EH (cell line): ENCODE data around the gene C3orf49.

ENCODE experiments used
- DNase-seq: peaks from one replicate; pipeline ENCODE4 v3.0.0-alpha.2; 2015; ENCODE audit warnings: low read depth

The C3orf49 gene, protein sequence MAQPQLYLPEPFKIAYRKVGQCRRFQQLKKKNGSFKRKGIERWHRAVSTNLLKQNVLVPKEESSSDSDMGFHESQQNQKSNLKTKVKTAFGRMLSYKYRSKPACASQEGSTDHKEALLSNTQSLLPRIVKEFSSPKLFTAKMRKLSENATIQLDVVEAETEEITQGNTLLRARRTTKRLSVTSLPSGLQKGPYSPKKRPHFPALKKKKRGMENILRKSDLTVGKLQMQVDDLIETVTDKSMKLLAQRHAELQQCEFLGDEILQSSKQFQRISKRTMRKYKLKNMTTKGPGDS

DNA sequence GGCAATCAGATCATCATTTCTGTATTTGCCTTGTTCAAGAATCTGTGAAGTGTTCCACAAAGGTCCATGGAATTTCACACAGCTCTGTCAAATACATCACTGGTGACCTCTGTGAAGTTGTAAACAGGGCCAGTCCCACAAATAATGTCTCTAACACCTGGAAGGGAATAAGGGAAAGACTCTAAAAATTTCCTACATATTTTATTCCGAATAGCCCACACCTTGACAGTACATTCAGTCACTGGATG lies at the start of gene C3orf49:
C3orf49 (plus strand) TSS at position 149 of the 248 bp plus-strand sequence. CDS start 173 bp downstream, outside the sequence.
- no peak for DNase-seq

DNA sequence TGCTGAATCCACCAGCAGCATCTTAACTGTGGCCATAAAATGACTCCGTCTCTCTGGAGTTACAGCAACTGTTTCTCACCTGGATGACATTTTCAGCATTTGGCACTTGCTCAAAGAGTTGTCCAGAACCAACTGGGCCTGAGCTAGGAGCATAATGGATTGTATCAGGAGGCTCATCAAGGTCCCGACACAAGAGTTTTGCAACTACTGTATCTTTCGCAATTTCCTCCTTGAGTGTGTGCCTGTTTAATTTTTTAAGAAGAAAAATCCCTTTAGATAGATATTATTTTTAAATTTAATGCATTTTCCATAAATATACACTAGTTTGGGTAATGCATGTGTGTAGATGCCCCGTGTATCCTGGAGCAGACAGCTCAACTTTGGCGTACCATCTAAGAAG lies 44.3 kb upstream of the C3orf49 start:
- no peak for DNase-seq

DNA sequence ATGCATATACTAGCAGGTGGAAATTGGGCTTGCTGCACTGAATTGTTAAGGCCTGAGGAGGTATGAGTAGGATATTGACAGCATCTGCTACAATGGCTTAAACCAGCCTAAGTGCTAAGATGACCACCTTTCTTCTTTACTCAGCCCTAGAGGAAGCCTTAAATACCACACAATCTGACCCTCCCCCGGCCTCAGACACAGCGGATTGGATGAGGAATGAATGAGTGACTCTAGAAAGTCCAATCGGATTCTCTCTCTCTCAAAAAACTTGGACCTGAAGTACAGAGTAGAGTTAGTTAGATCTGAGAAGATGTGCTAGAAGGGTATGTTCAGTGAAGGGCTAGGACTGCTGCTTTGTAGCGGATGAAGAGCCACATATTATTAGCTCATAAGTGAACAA lies 39.9 kb upstream of the C3orf49 start:
- DNase-seq = no peak

GRCh38 chr3:63791974-63792373 lies 27.1 kb upstream of the C3orf49 start:
- DNase-seq = peak; percentile 61

- DNase-seq = no peak
Measured at GRCh38 chr3:63795438-63795837, 23.7 kb upstream of the C3orf49 start.

DNA sequence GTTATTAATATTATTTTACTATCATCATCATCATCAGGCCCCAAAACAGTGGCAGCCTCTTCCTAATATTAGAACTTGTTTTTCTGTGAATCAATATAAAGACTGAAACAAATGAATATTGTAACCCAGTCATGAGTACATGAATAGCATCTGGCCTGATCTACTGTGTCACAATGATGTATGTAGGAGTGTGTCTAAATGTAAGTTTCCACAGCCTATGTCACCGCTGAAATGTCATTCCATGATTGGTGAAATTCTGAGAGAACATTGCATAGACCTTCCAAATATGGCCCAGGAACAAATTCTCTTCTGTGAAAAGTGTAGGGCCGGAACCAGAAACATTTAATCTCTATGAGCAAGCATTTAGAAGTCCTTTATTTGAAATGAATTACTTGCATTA lies 20.6 kb upstream of the C3orf49 start:
- DNase-seq = no peak

GRCh38 chr3:63798949-63799348 lies 20.1 kb upstream of the C3orf49 start:
- DNase-seq = no peak

DNA sequence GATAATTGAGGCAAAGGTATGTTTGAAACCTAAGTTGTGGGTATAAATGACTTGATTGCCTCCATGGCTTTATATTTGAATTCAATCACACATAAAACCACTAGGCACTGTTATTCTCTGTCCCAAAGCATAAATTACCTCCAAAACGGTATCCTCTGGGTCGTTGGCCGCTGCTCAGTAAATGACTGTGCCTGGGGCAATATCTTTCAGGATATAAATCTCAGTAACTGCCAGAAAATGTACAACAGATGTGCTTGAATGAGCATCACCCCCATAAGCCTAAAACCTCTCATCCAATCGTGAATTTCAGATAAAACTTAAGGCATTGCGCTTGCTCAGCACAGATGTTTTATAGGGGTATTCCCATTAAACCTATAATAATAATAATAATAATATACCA lies 19.0 kb upstream of the C3orf49 start:
- peak; percentile 11 for DNase-seq

DNA sequence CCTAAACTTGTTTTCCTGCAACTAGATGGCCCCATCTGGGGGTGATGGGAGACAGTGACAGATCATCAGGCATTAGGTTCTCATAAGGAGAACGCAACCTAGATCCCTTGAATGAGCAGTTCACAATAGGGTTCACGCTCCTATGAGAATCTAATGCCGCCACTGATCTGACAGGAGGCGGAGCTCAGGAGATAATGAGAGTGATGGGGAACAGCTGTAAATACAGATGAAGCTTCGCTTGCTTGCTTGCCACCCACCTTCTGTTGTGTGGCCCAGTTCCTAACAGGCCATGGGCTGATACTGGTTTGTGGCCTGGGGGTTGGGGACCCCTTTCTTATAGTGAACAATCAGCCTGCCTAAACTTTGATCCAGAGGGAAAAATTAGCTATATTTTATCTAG lies 15.2 kb upstream of the C3orf49 start:
- no peak for DNase-seq

GRCh38 chr3:63807961-63808565 lies 11.0 kb upstream of the C3orf49 start:
- DNase-seq = no peak

GRCh38 chr3:63808633-63809032 lies 10.5 kb upstream of the C3orf49 start:
- DNase-seq = no peak

DNA sequence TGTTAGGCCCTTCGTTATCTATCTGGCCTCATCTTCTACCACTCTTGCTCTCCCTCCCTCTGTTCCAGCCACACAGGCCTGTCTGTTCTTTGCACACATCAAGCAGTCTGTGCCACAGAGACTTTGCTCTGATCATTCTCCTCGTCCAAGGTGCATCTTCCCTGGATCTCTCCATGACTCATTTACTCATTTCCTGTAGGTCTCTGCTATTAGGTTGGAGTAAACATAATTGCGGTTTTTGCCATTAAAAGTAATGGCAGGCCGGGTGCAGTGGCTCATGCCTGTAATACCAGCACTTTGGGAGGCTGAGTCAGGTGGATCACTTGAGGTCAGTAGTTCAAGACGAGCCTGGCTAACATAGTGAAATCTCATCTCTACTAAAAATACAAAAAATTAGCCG lies 9.5 kb upstream of the C3orf49 start:
- DNase-seq = peak; percentile 87

DNA sequence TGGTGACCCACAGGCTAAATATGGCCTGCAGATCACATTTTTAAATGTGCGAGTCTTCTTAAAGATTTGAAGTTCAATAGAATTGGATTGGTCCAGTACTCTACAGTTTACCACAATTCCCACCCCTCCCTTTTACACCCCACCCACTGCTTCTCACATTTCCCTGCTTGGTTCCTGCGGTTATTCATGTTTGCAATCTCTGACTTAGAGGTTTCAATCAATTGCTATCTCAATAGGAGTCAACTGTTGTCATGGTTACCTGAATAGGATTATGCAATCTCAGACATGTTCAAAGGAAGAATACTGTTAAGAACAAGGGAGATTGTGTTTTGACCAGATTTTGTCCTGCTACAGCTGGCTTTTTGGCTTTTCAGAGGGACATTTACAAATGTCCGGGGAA lies 4.9 kb upstream of the C3orf49 start:
- DNase-seq = no peak

DNA sequence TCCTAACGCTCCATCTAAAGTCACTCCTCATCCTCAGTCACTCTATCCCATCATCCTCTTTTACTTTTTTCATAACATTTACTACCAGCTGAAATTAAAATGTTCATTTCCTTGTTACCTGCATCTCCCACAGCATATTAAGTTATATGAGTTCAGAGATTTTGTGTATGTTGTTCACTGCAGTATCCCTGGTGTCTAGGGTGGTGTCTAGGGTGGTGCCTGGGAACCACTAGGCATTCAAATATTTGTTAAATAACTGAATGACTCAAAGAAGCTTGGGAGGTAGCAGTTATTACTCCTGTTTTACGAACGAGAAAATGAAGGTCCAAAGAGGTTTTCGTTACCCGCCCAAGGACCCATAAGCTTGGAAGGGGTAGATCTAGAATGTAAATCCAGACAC lies 1.9 kb upstream of the C3orf49 start:
- no peak for DNase-seq

- peak; percentile 66 for DNase-seq
Measured at GRCh38 chr3:63818282-63819150, 583 bp upstream of the C3orf49 start.

DNA sequence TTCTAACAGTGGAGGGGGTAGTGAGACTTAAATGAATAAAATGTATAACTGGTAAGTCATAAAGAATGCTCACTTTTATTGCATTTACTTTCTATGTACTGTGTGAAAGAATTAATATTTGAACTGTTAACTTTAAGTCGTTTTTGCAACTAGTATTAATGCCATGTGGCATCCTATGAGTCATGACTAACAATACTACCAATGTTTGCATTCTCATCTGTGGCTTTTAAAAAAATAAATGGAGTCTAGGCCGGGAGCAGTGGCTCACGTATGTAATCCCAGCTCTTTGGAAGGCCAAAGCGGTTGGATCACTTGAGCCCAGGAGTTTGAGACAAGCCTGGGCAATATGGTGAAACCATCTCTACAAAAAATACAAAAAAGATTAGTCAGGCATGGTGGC lies 5.2 kb downstream of the C3orf49 start:
- peak; percentile 88 for DNase-seq

DNA sequence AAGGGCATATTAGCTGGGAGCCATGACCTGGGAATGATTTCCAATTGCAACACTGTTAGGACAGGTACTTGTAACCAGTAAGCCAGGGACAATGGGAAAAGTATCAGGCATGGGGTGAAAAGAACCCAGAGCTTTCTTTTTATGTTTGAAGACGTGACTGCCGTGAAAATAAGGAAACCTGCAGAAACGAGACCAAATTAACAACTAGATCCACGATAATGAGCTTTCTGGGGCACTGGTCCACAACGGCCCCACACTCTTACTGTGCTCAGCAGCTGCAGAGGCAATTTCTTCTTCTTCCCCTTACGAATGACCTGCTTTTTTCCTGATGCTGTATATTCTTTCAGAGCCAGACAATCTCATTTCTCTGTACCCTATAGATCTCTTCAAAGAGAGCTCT lies 11.4 kb downstream of the C3orf49 start:
- no peak for DNase-seq

DNA sequence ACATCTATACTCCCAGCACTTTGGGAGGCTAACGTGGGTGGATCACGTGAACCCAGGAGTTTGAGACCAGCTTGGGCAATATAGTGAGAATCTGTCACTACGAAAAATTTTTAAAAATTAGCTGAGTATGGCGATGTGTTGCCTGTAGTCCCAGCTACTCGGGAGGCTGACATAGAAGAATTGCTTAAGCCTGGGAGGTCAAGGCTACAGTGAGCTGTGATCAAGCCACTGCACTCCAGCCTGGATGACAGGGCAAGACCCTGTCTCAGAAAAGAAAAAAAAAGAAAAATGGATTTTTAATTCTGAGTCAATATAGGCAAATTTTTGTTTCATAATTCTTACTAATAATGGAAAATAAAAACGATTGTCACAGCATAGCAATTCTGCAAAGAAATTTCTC lies 13.3 kb downstream of the C3orf49 start:
- DNase-seq = no peak

GRCh38 chr3:63841704-63842103 lies 22.6 kb downstream of the C3orf49 start:
- DNase-seq = no peak

DNA sequence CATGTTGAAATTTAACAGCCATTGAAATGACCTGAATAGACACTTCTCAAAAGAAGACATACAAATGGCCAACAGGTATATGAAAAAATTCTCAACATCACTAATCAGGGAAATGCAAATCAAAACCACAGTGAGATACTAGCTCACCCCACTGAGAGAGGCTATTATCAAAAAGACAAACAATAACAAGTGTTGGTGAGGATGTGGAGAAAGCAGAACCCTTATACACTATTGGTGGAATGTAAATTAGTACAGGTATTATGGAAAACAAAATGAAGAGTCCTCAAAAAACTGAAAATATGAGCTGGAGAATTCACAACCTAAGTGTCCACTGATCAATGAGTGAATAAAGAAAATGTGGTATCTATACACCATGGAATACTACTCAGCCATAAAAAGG lies 23.0 kb downstream of the C3orf49 start:
- DNase-seq = no peak

DNA sequence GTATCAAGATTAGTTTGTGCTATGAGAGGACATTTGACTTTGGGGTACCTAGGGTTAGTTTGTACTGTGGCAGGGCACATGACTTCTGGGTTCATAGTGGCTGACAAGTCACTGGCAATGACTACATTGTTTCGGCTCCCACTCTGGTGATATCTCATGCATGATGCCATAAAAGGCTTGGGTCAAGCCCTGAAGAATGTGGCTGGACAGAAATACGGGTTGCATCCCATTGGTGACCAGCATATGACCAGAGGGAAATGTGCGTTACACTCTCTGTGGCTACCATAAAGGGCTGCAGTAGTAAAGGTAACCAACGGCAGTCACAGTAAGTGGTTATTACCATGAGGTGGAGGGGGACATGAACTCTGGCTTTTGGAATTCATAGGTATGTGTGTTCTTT lies 26.1 kb downstream of the C3orf49 start:
- DNase-seq = peak; percentile 38

DNA sequence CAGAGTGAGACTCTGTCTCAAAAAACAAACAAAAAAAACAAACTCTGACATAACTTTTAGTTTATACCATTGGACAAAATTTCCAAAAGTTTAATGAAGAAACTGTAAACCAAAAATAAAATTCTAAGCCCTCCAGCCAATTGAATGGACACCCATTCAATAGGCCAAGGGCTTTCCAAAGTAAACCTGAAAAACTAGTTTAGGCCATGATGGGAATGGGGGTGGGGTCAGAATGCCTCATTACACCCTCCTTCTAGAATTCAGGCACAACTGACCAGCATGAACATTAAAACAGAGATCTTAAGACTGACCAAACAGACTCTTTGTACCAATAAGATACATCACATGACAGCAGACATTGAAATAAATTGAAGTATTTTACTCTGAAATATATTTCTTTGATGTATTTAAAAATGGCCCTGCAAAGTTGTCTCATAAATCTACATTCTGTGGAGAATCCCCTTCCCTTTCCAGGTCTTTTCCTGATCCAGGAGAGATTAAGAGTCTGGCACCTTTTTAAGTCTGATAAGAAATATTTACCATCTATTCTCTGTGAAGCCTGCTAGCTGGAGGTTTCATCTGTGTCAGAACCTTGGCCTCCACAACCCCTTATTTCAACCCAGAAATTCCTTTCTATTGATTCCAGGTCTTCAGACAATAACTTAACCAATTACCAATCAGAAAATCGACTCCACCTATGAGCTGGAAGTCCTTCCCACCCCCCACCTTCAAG lies 28.8 kb downstream of the C3orf49 start:
- no peak for DNase-seq

GRCh38 chr3:63849175-63849574 lies 30.1 kb downstream of the C3orf49 start:
- no peak for DNase-seq
